ENCODE data around the gene HGFAC.

DNA sequence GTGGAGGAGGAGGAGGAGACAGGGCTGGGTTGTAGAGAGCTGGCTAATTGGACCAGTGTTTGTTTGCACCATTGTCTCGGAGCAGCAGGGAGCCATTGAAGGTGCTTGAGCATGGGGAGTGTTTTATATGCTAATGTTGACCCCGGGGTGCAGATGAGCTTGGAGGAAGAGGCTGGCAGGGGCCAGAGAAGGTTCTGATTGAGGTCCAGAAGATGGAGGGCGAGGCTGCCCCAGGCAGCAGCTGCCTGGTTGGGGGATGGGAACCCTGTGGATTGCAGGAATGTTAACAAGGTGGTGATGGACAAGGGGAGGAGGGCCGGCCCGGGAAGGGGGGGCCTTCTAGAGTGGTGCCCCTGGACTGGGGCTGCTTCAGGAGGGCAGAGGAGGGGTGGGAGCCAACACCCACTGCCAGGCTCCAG, 39.4 kb downstream of the HGFAC start:
- TF ChIP-seq POLR2A (IDR thresholded peaks at IDR 0.05) (no peak), POLR2AphosphoS5 (IDR thresholded peaks at IDR 0.05) (no peak)

Measured in upper lobe of left lung (tissue), 4 donors.